IPS-18a (cell line): ENCODE measurements around the gene CADM4.

ENCODE experiments used
- H3K27ac ChIP-seq: one replicate; pipeline ENCODE4 v1.5.1; 2013; ENCODE audit warnings: low read length
- H3K27me3 ChIP-seq: one replicate; pipeline ENCODE4 v1.6.1; 2013; ENCODE audit warnings: mild to moderate bottlenecking, low read length; ENCODE audit not compliant: control insufficient read depth, insufficient read depth
- H3K36me3 ChIP-seq: one replicate; pipeline ENCODE4 v1.6.1; 2013; ENCODE audit warnings: low read depth, low read length; ENCODE audit not compliant: control insufficient read depth
- H3K4me1 ChIP-seq: one replicate; pipeline ENCODE4 v1.6.1; 2013; ENCODE audit warnings: low read depth, low read length; ENCODE audit not compliant: control insufficient read depth
- H3K4me3 ChIP-seq: one replicate; pipeline ENCODE4 v1.5.1; 2013; ENCODE audit warnings: low read length
- H3K9ac ChIP-seq: one replicate; pipeline ENCODE4 v1.6.1; 2013; ENCODE audit warnings: mild to moderate bottlenecking, low read length, moderate library complexity
- H3K9me3 ChIP-seq: one replicate; pipeline ENCODE4 v1.6.1; 2013; ENCODE audit warnings: low read depth, low read length; ENCODE audit not compliant: control insufficient read depth

The CADM4 gene

GRCh38 chr19:43626838-43627237 is 12.8 kb downstream of the CADM4 start:
- Histone ChIP-seq H3K27me3 (no peaks in the 10 kb centered on the region), H3K9me3 (no peaks in the 10 kb centered on the region), H3K9ac (no peak overlapping the region), H3K4me3 (no peak overlapping the region), H3K27ac (no peak overlapping the region), H3K36me3 (no peaks in the 10 kb centered on the region), H3K4me1 (peaks cover 4% of the 10 kb centered on the region)

GRCh38 chr19:43625918-43626579 is 13.6 kb downstream of the CADM4 start:
- Histone ChIP-seq H3K9ac (no peak overlapping the region), H3K27ac (no peak overlapping the region), H3K27me3 (no peaks in the 10 kb centered on the region), H3K4me3 (no peak overlapping the region), H3K4me1 (peaks cover 4% of the 10 kb centered on the region), H3K36me3 (no peaks in the 10 kb centered on the region), H3K9me3 (no peaks in the 10 kb centered on the region)

- H3K36me3 ChIP-seq, result no peaks in the 10 kb centered on the region
- no peak overlapping the region for H3K9ac ChIP-seq
- H3K27ac ChIP-seq, result no peak overlapping the region
- H3K9me3 ChIP-seq, result no peaks in the 10 kb centered on the region
- no peaks in the 10 kb centered on the region for H3K27me3 ChIP-seq
- no peak overlapping the region for H3K4me3 ChIP-seq
- H3K4me1 ChIP-seq, result peaks cover 4% of the 10 kb centered on the region
Observed at GRCh38 chr19:43624933-43625332, 14.7 kb downstream of the CADM4 start.

GRCh38 chr19:43623889-43624670 is 15.6 kb downstream of the CADM4 start:
- H3K27ac ChIP-seq, result no peak overlapping the region

GRCh38 chr19:43622956-43623355 is 16.7 kb downstream of the CADM4 start:
- H3K36me3 ChIP-seq, result no peaks in the 10 kb centered on the region
- H3K4me3 ChIP-seq, result no peak overlapping the region
- no peaks in the 10 kb centered on the region for H3K27me3 ChIP-seq
- H3K4me1 ChIP-seq, result peaks cover 9% of the 10 kb centered on the region
- H3K9me3 ChIP-seq, result no peaks in the 10 kb centered on the region
- H3K9ac ChIP-seq, result no peak overlapping the region
- no peak overlapping the region for H3K27ac ChIP-seq

More at GRCh38 chr19:43623889-43624670, 15.6 kb downstream of the CADM4 start:
- H3K9ac ChIP-seq, result no peak overlapping the region
- peaks cover 4% of the 10 kb centered on the region for H3K4me1 ChIP-seq
- H3K27me3 ChIP-seq, result no peaks in the 10 kb centered on the region
- H3K36me3 ChIP-seq, result no peaks in the 10 kb centered on the region
- H3K4me3 ChIP-seq, result no peak overlapping the region
- no peaks in the 10 kb centered on the region for H3K9me3 ChIP-seq

GRCh38 chr19:43622070-43622469 is 17.6 kb downstream of the CADM4 start:
- no peak overlapping the region for H3K4me3 ChIP-seq
- H3K9ac ChIP-seq, result no peak overlapping the region
- H3K9me3 ChIP-seq, result no peaks in the 10 kb centered on the region
- H3K27ac ChIP-seq, result no peak overlapping the region
- no peaks in the 10 kb centered on the region for H3K27me3 ChIP-seq
- peaks cover 9% of the 10 kb centered on the region for H3K4me1 ChIP-seq
- no peaks in the 10 kb centered on the region for H3K36me3 ChIP-seq

GRCh38 chr19:43620061-43621001 is 19.3 kb downstream of the CADM4 start:
- H3K9me3 ChIP-seq, result no peaks in the 10 kb centered on the region
- H3K4me1 ChIP-seq, result peaks cover 9% of the 10 kb centered on the region
- no peaks in the 10 kb centered on the region for H3K27me3 ChIP-seq
- H3K36me3 ChIP-seq, result no peaks in the 10 kb centered on the region
- no peak overlapping the region for H3K27ac ChIP-seq
- H3K9ac ChIP-seq, result peak overlapping the region; percentile 88
- peak overlapping the region; percentile 86 for H3K4me3 ChIP-seq

GRCh38 chr19:43619262-43620060 is 20.2 kb downstream of the CADM4 start, which contains the start of gene ZNF428:
Gene ZNF428 (minus strand): TSS chr19:43619629. CDS start chr19:43614304, 5,325 bp downstream.
- peak within 1 kb of the TSS; percentile 88 for H3K9ac ChIP-seq
- no peaks in the 10 kb centered on the region for H3K36me3 ChIP-seq

GRCh38 chr19:43618921-43619261 is 20.8 kb downstream of the CADM4 start:
- Histone ChIP-seq H3K4me3 (peak overlapping the region; percentile 86), H3K4me1 (peaks cover 5% of the 10 kb centered on the region), H3K9ac (peak overlapping the region; percentile 88)

More at GRCh38 chr19:43619262-43620060, 20.2 kb downstream of the CADM4 start, which contains the start of gene ZNF428:
- Histone ChIP-seq H3K4me3 (peak within 1 kb of the TSS; percentile 86), H3K27me3 (no peaks in the 10 kb centered on the region), H3K9me3 (no peaks in the 10 kb centered on the region), H3K27ac (peak within 1 kb of the TSS; percentile 94), H3K4me1 (peaks cover 6% of the 10 kb centered on the region)

GRCh38 chr19:43616954-43617353 is 22.7 kb downstream of the CADM4 start:
- peaks cover 5% of the 10 kb centered on the region for H3K4me1 ChIP-seq
- H3K27me3 ChIP-seq, result no peaks in the 10 kb centered on the region
- H3K4me3 ChIP-seq, result no peak overlapping the region
- no peak overlapping the region for H3K9ac ChIP-seq
- H3K36me3 ChIP-seq, result peaks cover 4% of the 10 kb centered on the region
- no peaks in the 10 kb centered on the region for H3K9me3 ChIP-seq
- H3K27ac ChIP-seq, result no peak overlapping the region

More at GRCh38 chr19:43618921-43619261, 20.8 kb downstream of the CADM4 start:
- Histone ChIP-seq H3K9me3 (no peaks in the 10 kb centered on the region), H3K27ac (peak overlapping the region; percentile 94), H3K27me3 (no peaks in the 10 kb centered on the region), H3K36me3 (no peaks in the 10 kb centered on the region)
